HG03354 (cell line): Measurements from ENCODE around the gene CACNA1E.

Experiments
- ATAC-seq: cut with Tn5 transposase; IDR thresholded peaks from one replicate; pipeline ENCODE4 v1.9.1; 2021; ENCODE audit warnings: mild to moderate bottlenecking; ENCODE audit not compliant: unreplicated experiment, poor library complexity, severe bottlenecking

Gene CACNA1E

GRCh38 chr1:181737056-181737455 is 253.7 kb downstream of the CACNA1E start:
- ATAC-seq = no peak

DNA sequence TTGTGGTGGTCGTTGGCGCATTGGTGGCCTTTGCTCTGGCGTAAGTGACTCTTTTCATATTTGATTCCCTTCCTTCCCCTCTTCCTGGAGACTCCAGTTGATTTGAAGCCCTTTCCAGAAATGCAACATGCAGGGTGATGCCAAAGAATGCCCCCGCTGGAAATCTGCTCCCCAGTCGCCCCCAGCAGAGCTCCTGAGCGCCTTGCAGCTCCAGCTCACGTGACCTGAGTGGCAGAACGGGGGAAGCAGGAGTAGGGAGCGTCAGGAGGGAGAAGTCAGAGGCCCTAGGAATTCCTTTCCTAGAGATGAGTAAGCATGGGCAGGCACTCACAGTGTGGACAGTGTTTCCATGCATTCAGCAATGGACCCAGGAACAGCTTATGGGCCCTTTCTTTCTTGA is 255.9 kb downstream of the CACNA1E start:
- ATAC-seq = no peak

- no peak for ATAC-seq
Observed at GRCh38 chr1:181742426-181742825, 259.1 kb downstream of the CACNA1E start.

DNA sequence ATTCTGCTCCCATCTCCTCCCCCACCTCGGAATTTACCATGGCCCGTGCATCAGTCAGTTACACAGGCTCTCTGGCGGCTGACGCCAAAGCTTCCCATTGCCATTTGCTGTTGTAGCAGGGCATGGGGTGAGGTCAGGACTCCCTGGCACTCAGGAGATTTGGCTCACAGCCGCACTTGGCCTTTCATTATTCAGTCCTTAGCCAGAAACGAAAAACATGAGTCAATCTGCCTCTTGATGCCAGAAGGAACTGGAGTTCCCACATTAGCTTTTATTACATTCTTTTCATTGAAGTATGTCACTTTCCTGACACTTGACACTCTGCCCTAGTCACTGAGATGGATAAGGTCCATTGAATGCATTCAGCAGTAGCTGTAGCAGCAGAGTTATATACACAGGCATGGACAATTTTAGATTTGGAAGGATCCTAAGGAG is 260.6 kb downstream of the CACNA1E start:
- ATAC-seq = no peak

DNA sequence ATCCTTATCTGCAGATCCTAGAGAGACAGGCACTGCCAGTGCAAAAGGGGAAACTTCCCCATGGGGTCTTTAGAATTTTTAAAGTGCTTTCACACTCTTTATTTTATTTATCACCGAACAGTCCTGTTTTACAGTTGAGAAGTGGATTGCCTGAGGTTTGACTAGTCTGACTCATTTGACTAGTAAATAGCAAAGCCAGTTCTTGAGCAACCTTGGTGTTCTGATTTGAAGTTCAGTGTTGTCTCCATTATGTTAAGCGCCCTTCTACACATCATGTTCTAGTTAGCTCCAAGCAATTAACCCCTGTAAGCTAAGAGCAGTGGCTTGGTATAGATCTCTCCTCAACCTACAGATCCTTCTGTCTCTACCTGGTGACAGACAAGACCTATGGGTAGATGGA is 262.9 kb downstream of the CACNA1E start:
- ATAC-seq = no peak

DNA sequence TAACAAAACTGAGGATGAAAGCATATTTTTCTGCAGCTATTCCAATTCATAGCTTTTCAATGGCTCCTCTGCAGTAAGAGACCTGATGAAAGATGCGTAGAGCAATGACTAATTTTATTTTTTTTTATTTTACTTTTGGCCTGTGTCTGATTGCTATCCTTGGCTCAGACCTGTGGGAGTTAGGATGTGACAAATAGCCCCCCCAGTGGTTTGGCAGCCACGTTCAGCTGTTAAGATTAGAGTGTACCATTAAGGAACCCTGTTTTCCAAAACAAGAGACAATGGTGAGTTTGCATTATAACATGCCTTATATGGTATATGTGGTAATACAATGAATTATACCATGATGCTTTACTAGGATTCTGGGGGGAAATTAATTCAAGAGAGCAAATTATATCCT is 264.7 kb downstream of the CACNA1E start:
- no peak for ATAC-seq

- no peak for ATAC-seq
Observed at GRCh38 chr1:181754103-181754502, 270.8 kb downstream of the CACNA1E start.

- ATAC-seq = no peak
Observed at GRCh38 chr1:181759481-181759880, 276.2 kb downstream of the CACNA1E start.

- no peak for ATAC-seq
Observed at GRCh38 chr1:181763736-181764135, 280.4 kb downstream of the CACNA1E start.

- ATAC-seq = no peak
Observed at GRCh38 chr1:181765451-181766026, 282.2 kb downstream of the CACNA1E start.

GRCh38 chr1:181767001-181767708 is 283.8 kb downstream of the CACNA1E start:
- ATAC-seq = no peak

- ATAC-seq = peak; percentile 68
Observed at GRCh38 chr1:181768211-181768929, 285.1 kb downstream of the CACNA1E start.

GRCh38 chr1:181768930-181769280 is 285.6 kb downstream of the CACNA1E start:
- ATAC-seq = no peak

DNA sequence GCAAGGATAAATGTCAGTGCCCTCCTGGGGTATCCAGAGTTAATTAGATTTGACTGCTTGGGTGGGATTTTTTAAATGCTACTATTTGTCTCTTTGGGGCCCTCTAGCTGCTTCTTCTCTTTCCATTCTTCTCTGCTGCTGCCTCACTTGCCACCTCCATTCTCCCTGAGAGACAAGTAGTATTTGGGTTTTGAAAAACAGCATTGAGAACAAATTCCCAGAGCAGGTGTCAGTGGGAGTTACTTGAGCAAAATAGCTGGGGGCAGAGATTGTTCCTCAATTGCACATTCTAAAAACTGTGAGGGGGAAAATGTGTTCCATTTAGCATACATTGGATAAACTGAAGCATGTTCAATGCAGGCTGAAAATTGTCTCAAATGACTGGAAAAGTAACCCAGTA is 286.5 kb downstream of the CACNA1E start:
- ATAC-seq = no peak

- ATAC-seq = no peak
Observed at GRCh38 chr1:181772714-181773113, 289.4 kb downstream of the CACNA1E start.

- ATAC-seq = no peak
Observed at GRCh38 chr1:181776044-181776443, 292.7 kb downstream of the CACNA1E start.

DNA sequence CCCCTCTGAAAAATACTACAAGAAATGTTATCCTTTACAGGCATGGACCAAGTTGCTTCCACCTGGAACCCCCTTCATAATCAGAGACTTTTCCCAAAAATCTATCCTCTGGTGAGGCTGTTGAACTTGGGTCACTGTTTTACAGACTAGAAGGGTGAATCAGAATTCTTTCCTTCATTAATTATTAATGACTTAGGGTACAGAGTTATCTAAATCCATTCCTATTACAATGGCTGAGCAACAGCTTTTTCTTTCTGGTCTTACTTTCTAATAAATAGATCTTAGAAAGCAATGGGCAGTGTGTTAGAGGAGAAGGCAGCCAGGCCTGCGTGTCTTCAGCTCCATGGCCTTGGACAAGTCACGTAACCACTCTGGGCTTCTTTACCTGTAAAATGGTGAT is 294.0 kb downstream of the CACNA1E start:
- no peak for ATAC-seq

- no peak for ATAC-seq
Observed at GRCh38 chr1:181777812-181778211, 294.5 kb downstream of the CACNA1E start.

GRCh38 chr1:181778640-181779260 is 295.4 kb downstream of the CACNA1E start:
- no peak for ATAC-seq

DNA sequence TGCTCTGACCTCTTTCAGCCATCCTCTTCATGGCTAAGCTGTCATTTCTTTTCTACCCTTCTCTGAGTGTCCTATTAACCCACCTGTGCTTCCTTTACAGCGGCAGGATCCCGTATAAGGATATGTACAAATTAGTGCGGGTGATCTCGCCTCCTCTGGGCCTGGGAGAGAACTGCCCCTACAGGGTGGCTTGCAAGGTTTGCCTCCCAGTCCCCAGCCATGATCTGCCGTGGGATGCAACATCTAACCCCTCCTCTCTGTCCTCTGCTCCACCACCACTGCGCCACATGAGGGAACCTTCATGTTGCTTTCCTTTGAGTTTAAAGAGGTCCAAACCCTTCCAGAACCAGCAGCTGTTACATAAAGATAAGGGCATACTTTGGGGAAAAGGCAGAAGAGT is 296.0 kb downstream of the CACNA1E start:
- no peak for ATAC-seq

GRCh38 chr1:181783208-181783607 is 299.9 kb downstream of the CACNA1E start:
- ATAC-seq = no peak
